ENCODE results near the gene PPP1R15B. TPM values are rescaled to one million over a fixed set of nuclear protein-coding genes. Genes with fewer than 3 reads are reported as not detected.

The PPP1R15B gene
- total RNA-seq, 1 experiment from 2014 or later: 45.9 TPM

- H2BK15ac ChIP-seq (ENCODE audit: low read depth, low read length): no peak overlapping the region
- H3K4me1 ChIP-seq (ENCODE audit: insufficient read depth, low read length): no peaks in the 10 kb centered on the region
- no peaks in the 10 kb centered on the region for H3K27me3 ChIP-seq (ENCODE audit: insufficient read depth, low read length)
- H3K9ac ChIP-seq (ENCODE audit: extremely low read depth, insufficient read length, low read length): no peak overlapping the region
- TF ChIP-seq CTCF (conservative IDR thresholded peaks at IDR 0.05): no peak
- no peak overlapping the region for H3K27ac ChIP-seq (ENCODE audit: insufficient read length, low read depth, low read length)
- no peak overlapping the region for H3K23ac ChIP-seq (ENCODE audit: insufficient read length, low read depth, low read length)
- H2AFZ ChIP-seq (ENCODE audit: low read length): no peak overlapping the region
- H3K9me3 ChIP-seq (ENCODE audit: control insufficient read depth, low read depth, low read length): no peaks in the 10 kb centered on the region
- Mint-ChIP-seq H3K27ac (peak overlapping the region in 1 of 3 experiments; percentile 89; a peak in 3 of 7 replicates), H3K9me3 (no peaks in the 10 kb centered on the region), H3K27me3 (ENCODE audit: low read depth) (no peaks in the 10 kb centered on the region), H3K36me3 (ENCODE audit: insufficient read depth in 1 of 3, low read depth in 3 of 3) (peaks cover 8 to 28% (median 27%) of the 10 kb centered on the region in 3 experiments; a peak in 6 of 7 replicates), H3K4me3 (no peak overlapping the region), H3K4me1 (no peaks in the 10 kb centered on the region)
- H3K4ac ChIP-seq (ENCODE audit: low read depth, low read length): no peak overlapping the region
- no peak overlapping the region for H2AK5ac ChIP-seq (ENCODE audit: insufficient read length, low read length)
- H4K91ac ChIP-seq (ENCODE audit: insufficient read length, low read depth, low read length): no peak overlapping the region
- no peak overlapping the region for H4K5ac ChIP-seq (ENCODE audit: insufficient read length, low read depth, low read length)
- H4K20me1 ChIP-seq (ENCODE audit: control insufficient read depth, insufficient read depth, insufficient read length): peaks cover 2% of the 10 kb centered on the region
- H2BK120ac ChIP-seq (ENCODE audit: low read depth, low read length, poor library complexity, severe bottlenecking): no peak overlapping the region
- H3K79me2 ChIP-seq (ENCODE audit: insufficient read depth, low read length): no peaks in the 10 kb centered on the region
- no peak overlapping the region for H2BK20ac ChIP-seq (ENCODE audit: low read depth, low read length, poor library complexity, severe bottlenecking)
- WGBS (ENCODE audit: extremely low coverage, insufficient read length, low lambda C conversion rate): no CpG with 5 or more reads among the region's 13 CpGs
- no peak overlapping the region for H4K8ac ChIP-seq (replicated peaks; ENCODE audit: insufficient read length, low read depth, low read length)
- H3K18ac ChIP-seq (ENCODE audit: insufficient read length, low read depth, low read length): no peak overlapping the region
- no peaks in the 10 kb centered on the region for H3K23me2 ChIP-seq (ENCODE audit: insufficient read length, low read depth, low read length, poor library complexity, severe bottlenecking)
- no peak overlapping the region for H3K56ac ChIP-seq (ENCODE audit: insufficient read length, low read depth, low read length)
- H2BK5ac ChIP-seq (ENCODE audit: insufficient read length, low read length): no peak overlapping the region
- H3K79me1 ChIP-seq (ENCODE audit: insufficient read depth, low read depth, low read length, poor library complexity, severe bottlenecking): no peaks in the 10 kb centered on the region
- no peak overlapping the region for H3K14ac ChIP-seq (ENCODE audit: insufficient read depth, low read length)
- H3K4me2 ChIP-seq (ENCODE audit: insufficient read depth, insufficient read length, low read length): no peak overlapping the region
- H3T11ph ChIP-seq (ENCODE audit: low read length): no peak overlapping the region
- no peak for DNase-seq
- no peak overlapping the region for H2BK12ac ChIP-seq (ENCODE audit: insufficient read length, low read depth, low read length)
These were observed 28.2 kb upstream of the PPP1R15B start for GRCh38 chr1:204439621-204440375.
